ENCODE measurements around the gene NFIB. TPM values are rescaled to one million over a fixed set of nuclear protein-coding genes. Genes with fewer than 3 reads are reported as not detected.
A peak's percentile ranks its signal among the peaks of the same experiment; 100 is the strongest.

The NFIB gene
- total RNA-seq, 1 experiment from 2014 or later = 12.5 TPM

DNA sequence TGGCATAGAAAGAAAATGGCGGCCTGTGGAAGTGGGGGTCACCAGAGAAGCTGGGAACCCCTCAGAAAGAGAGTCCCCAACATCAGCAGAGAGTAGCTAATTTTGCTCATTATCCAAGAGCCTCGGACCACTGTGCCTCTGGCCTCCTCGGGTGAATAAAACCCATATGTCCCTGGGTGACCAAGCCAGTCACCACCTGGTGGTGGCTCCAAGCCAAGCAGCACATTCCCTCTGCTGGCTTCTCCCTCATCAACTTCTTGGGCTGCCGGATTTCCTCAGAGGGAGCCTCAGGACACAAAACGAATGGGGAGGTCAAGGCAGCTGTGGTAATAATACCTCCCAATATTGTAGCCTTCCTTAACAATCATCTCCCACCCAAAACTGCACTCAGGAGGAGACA, 242.5 kb downstream of the NFIB start:
- peak; percentile 60 for ATAC-seq
- Mint-ChIP-seq H3K36me3 (no peaks in the 10 kb centered on the region), H3K4me1 (peaks cover 6% of the 10 kb centered on the region), H3K27ac (no peak overlapping the region), H3K9me3 (peaks cover 5% of the 10 kb centered on the region; the same call in 1 of the 2 replicates), H3K27me3 (ENCODE audit: low read depth) (no peaks in the 10 kb centered on the region), H3K4me3 (no peak overlapping the region)
- DNase-seq (ENCODE audit: low spot score) = peak; percentile 22
- POLR2A ChIA-PET = no interaction called here
- TF ChIP-seq MLX (CRISPR knock-in tag; IDR thresholded peaks at IDR 0.05) = no peak
- no peak for TF ChIP-seq KAT7 (CRISPR knock-in tag; IDR thresholded peaks at IDR 0.05; ENCODE audit: borderline replicate concordance)
- TF ChIP-seq ZNF263 (CRISPR knock-in tag; IDR thresholded peaks at IDR 0.05; ENCODE audit: low read depth) = no peak
- TF ChIP-seq SP1 (CRISPR knock-in tag; conservative IDR thresholded peaks at IDR 0.05) = no peak
- no peak for TF ChIP-seq ATF1 (CRISPR knock-in tag; IDR thresholded peaks at IDR 0.05)
- no peak for TF ChIP-seq RELA (CRISPR knock-in tag; IDR thresholded peaks at IDR 0.05; ENCODE audit: borderline replicate concordance)
- TF ChIP-seq ZNF423 (CRISPR knock-in tag; IDR thresholded peaks at IDR 0.05) = no peak
- no peak for TF ChIP-seq FOXK1 (CRISPR knock-in tag; IDR thresholded peaks at IDR 0.05)
- CTCF ChIA-PET = interaction anchor here (0.8 to 1.1 kb wide), 2 partner anchors 8 to 643 kb away, joined by 3 read pairs; no protein-coding TSS in a partner anchor

DNA sequence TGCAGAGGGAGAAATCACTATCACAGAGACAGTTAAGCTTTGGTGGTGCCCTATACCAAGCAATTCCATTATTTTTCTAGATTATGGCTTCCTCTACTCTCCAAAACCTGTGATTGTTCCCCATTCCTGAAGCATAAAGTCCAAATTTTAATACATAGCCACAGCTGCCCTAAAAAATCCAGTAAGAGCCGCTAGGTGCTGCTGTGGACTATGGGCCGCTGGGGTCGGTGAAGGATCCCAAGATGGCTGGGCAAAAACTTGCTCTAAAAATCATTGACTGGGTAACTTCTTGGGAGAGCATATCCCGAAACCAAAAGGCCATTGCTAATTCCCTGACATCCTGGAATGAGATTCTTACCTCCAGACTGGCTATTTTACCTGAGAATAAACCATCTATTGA, 245.3 kb downstream of the NFIB start:
- TF ChIP-seq USF2 (CRISPR knock-in tag; IDR thresholded peaks at IDR 0.05) = no peak
- TF ChIP-seq, protein P1, sequence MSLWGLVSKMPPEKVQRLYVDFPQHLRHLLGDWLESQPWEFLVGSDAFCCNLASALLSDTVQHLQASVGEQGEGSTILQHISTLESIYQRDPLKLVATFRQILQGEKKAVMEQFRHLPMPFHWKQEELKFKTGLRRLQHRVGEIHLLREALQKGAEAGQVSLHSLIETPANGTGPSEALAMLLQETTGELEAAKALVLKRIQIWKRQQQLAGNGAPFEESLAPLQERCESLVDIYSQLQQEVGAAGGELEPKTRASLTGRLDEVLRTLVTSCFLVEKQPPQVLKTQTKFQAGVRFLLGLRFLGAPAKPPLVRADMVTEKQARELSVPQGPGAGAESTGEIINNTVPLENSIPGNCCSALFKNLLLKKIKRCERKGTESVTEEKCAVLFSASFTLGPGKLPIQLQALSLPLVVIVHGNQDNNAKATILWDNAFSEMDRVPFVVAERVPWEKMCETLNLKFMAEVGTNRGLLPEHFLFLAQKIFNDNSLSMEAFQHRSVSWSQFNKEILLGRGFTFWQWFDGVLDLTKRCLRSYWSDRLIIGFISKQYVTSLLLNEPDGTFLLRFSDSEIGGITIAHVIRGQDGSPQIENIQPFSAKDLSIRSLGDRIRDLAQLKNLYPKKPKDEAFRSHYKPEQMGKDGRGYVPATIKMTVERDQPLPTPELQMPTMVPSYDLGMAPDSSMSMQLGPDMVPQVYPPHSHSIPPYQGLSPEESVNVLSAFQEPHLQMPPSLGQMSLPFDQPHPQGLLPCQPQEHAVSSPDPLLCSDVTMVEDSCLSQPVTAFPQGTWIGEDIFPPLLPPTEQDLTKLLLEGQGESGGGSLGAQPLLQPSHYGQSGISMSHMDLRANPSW (CRISPR knock-in tag; conservative IDR thresholded peaks at IDR 0.05; ENCODE audit: low read depth) = no peak
- TF ChIP-seq ETV6 (CRISPR knock-in tag; IDR thresholded peaks at IDR 0.05) = no peak
- no peak for TF ChIP-seq TCF7 (CRISPR knock-in tag; IDR thresholded peaks at IDR 0.05; ENCODE audit: low read depth)
- TF ChIP-seq ZNF219 (CRISPR knock-in tag; IDR thresholded peaks at IDR 0.05; ENCODE audit: borderline replicate concordance) = no peak
- no peak for TF ChIP-seq ZNF416 (CRISPR knock-in tag; IDR thresholded peaks at IDR 0.05)
- TF ChIP-seq NR2C2 (CRISPR knock-in tag; IDR thresholded peaks at IDR 0.05) = no peak
- TF ChIP-seq ESRRA (CRISPR knock-in tag; IDR thresholded peaks at IDR 0.05; ENCODE audit: borderline replicate concordance) = no peak
- no peak for TF ChIP-seq HMGXB4 (CRISPR knock-in tag; IDR thresholded peaks at IDR 0.05)
- TF ChIP-seq, protein P2, sequence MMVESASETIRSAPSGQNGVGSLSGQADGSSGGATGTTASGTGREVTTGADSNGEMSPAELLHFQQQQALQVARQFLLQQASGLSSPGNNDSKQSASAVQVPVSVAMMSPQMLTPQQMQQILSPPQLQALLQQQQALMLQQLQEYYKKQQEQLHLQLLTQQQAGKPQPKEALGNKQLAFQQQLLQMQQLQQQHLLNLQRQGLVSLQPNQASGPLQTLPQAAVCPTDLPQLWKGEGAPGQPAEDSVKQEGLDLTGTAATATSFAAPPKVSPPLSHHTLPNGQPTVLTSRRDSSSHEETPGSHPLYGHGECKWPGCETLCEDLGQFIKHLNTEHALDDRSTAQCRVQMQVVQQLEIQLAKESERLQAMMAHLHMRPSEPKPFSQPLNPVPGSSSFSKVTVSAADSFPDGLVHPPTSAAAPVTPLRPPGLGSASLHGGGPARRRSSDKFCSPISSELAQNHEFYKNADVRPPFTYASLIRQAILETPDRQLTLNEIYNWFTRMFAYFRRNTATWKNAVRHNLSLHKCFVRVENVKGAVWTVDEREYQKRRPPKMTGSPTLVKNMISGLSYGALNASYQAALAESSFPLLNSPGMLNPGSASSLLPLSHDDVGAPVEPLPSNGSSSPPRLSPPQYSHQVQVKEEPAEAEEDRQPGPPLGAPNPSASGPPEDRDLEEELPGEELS (CRISPR knock-in tag; IDR thresholded peaks at IDR 0.05) = no peak
- TF ChIP-seq EMX1 (CRISPR knock-in tag; IDR thresholded peaks at IDR 0.05) = no peak
- no peak for TF ChIP-seq TP53 (CRISPR knock-in tag; IDR thresholded peaks at IDR 0.05)
- TF ChIP-seq, protein P3, sequence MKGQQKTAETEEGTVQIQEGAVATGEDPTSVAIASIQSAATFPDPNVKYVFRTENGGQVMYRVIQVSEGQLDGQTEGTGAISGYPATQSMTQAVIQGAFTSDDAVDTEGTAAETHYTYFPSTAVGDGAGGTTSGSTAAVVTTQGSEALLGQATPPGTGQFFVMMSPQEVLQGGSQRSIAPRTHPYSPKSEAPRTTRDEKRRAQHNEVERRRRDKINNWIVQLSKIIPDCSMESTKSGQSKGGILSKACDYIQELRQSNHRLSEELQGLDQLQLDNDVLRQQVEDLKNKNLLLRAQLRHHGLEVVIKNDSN (CRISPR knock-in tag; IDR thresholded peaks at IDR 0.05) = no peak
- TF ChIP-seq NR3C1 (CRISPR knock-in tag; conservative IDR thresholded peaks at IDR 0.05; ENCODE audit: low read depth) = no peak
- no peak for TF ChIP-seq TEAD1 (CRISPR knock-in tag; IDR thresholded peaks at IDR 0.05)
- TF ChIP-seq HMGA2 (CRISPR knock-in tag; IDR thresholded peaks at IDR 0.05) = no peak
- TF ChIP-seq SMAD4 (CRISPR knock-in tag; IDR thresholded peaks at IDR 0.05) = no peak
- no peak for ATAC-seq
- no peak for DNase-seq (ENCODE audit: low spot score)
- Mint-ChIP-seq H3K36me3 (no peaks in the 10 kb centered on the region), H3K27ac (no peak overlapping the region), H3K4me3 (no peak overlapping the region), H3K9me3 (peaks cover 5% of the 10 kb centered on the region; the same call in 1 of the 2 replicates), H3K27me3 (ENCODE audit: low read depth) (no peaks in the 10 kb centered on the region), H3K4me1 (no peaks in the 10 kb centered on the region; the same call in 1 of the 2 replicates)
- POLR2A ChIA-PET = no interaction called here
- CTCF ChIA-PET = interaction anchor here (1.0 kb wide), 1 partner anchor 112 kb away, joined by 3 read pairs; no protein-coding TSS in a partner anchor
